H9 (cell line): ENCODE measurements around the gene BTG4. TPM values are rescaled to one million over a fixed set of nuclear protein-coding genes. Genes with fewer than 3 reads are reported as not detected.

ENCODE experiments used
- DNase-seq: peaks from one replicate; pipeline ENCODE4 v3.0.0-alpha.2; 2017
- H2AFZ ChIP-seq: one replicate; pipeline ENCODE4 v1.6.1; 2013; ENCODE audit warnings: mild to moderate bottlenecking, low read length, control low read depth, moderate library complexity
- H2AK5ac ChIP-seq: 2 replicates; pipeline ENCODE4 v1.6.1; 2013; ENCODE audit warnings: low read length, control low read depth, mixed read lengths; ENCODE audit not compliant: insufficient read length
- H2BK120ac ChIP-seq: one replicate; pipeline ENCODE4 v1.6.1; 2013; ENCODE audit warnings: low read depth, mild to moderate bottlenecking, low read length, control low read depth, inconsistent platforms; ENCODE audit not compliant: poor library complexity, severe bottlenecking
- H2BK12ac ChIP-seq: 2 replicates; pipeline ENCODE4 v1.6.1; 2013; ENCODE audit warnings: low read length, control low read depth, mixed read lengths, low read depth; ENCODE audit not compliant: insufficient read length
- H2BK15ac ChIP-seq: 2 replicates; pipeline ENCODE4 v1.6.1; 2013; ENCODE audit warnings: low read depth, low read length, control low read depth
- H2BK20ac ChIP-seq: one replicate; pipeline ENCODE4 v1.6.1; 2013; ENCODE audit warnings: low read depth, mild to moderate bottlenecking, low read length, control low read depth, inconsistent platforms; ENCODE audit not compliant: poor library complexity, severe bottlenecking
- H2BK5ac ChIP-seq: 2 replicates; pipeline ENCODE4 v1.6.1; 2013; ENCODE audit warnings: low read length, control low read depth, mixed read lengths; ENCODE audit not compliant: insufficient read length
- H3K14ac ChIP-seq: 2 replicates; pipeline ENCODE4 v1.6.1; 2013; ENCODE audit warnings: low read length, control low read depth; ENCODE audit not compliant: insufficient read depth
- H3K18ac ChIP-seq: 2 replicates; pipeline ENCODE4 v1.6.1; 2013; ENCODE audit warnings: low read depth, mild to moderate bottlenecking, mixed read lengths, low read length, control low read depth; ENCODE audit not compliant: insufficient read length
- H3K23ac ChIP-seq: 2 replicates; pipeline ENCODE4 v1.6.1; 2013; ENCODE audit warnings: low read length, control low read depth, mixed read lengths, low read depth; ENCODE audit not compliant: insufficient read length
- H3K23me2 ChIP-seq: 2 replicates; pipeline ENCODE4 v1.6.1; 2013; ENCODE audit warnings: low read depth, mild to moderate bottlenecking, mixed read lengths, low read length, control low read depth; ENCODE audit not compliant: insufficient read length, poor library complexity, severe bottlenecking
- H3K27ac ChIP-seq: 2 replicates; pipeline ENCODE4 v1.5.1; 2013; ENCODE audit warnings: low read length, control low read depth, mixed read lengths, low read depth; ENCODE audit not compliant: insufficient read length
- H3K27me3 ChIP-seq: 2 replicates; pipeline ENCODE4 v1.6.1; 2013; ENCODE audit warnings: low read length, control low read depth, inconsistent platforms; ENCODE audit not compliant: insufficient read depth
- H3K4ac ChIP-seq: 2 replicates; pipeline ENCODE4 v1.6.1; 2013; ENCODE audit warnings: low read depth, mild to moderate bottlenecking, control low read depth, inconsistent platforms, low read length, moderate library complexity
- H3K4me1 ChIP-seq: 2 replicates; pipeline ENCODE4 v1.6.1; 2013; ENCODE audit warnings: low read length, control low read depth, inconsistent platforms; ENCODE audit not compliant: insufficient read depth
- H3K4me2 ChIP-seq: 2 replicates; pipeline ENCODE4 v1.6.1; 2013; ENCODE audit warnings: low read length, control low read depth, mixed read lengths; ENCODE audit not compliant: insufficient read length, insufficient read depth
- H3K56ac ChIP-seq: 2 replicates; pipeline ENCODE4 v1.6.1; 2013; ENCODE audit warnings: low read depth, mild to moderate bottlenecking, mixed read lengths, low read length, control low read depth; ENCODE audit not compliant: insufficient read length
- H3K79me1 ChIP-seq: 2 replicates; pipeline ENCODE4 v1.6.1; 2013; ENCODE audit warnings: low read depth, mild to moderate bottlenecking, moderate library complexity, low read length, control low read depth, inconsistent platforms; ENCODE audit not compliant: insufficient read depth, poor library complexity, severe bottlenecking
- H3K79me2 ChIP-seq: 2 replicates; pipeline ENCODE4 v1.6.1; 2013; ENCODE audit warnings: low read length, control low read depth, inconsistent platforms; ENCODE audit not compliant: insufficient read depth
- H3K9ac ChIP-seq: 2 replicates; pipeline ENCODE4 v1.6.1; 2013; ENCODE audit warnings: low read length, control low read depth, mixed read lengths; ENCODE audit not compliant: insufficient read length; ENCODE audit errors: extremely low read depth
- H3K9me3 ChIP-seq: one replicate; pipeline ENCODE4 v1.6.1; 2013; ENCODE audit warnings: low read depth, low read length, inconsistent platforms; ENCODE audit not compliant: control insufficient read depth
- H3T11ph ChIP-seq: one replicate; pipeline ENCODE4 v1.6.1; 2013; ENCODE audit warnings: mild to moderate bottlenecking, low read length, control low read depth, inconsistent platforms
- H4K20me1 ChIP-seq: one replicate; pipeline ENCODE4 v1.6.1; 2013; ENCODE audit not compliant: control insufficient read depth, insufficient read length, insufficient read depth
- H4K5ac ChIP-seq: 2 replicates; pipeline ENCODE4 v1.6.1; 2013; ENCODE audit warnings: low read depth, mild to moderate bottlenecking, mixed read lengths, low read length, control low read depth; ENCODE audit not compliant: insufficient read length
- H4K8ac ChIP-seq: replicated peaks from 2 replicates; pipeline ENCODE4 v1.6.1; 2013; ENCODE audit warnings: low read length, control low read depth, mixed read lengths, low read depth; ENCODE audit not compliant: insufficient read length
- H4K91ac ChIP-seq: 2 replicates; pipeline ENCODE4 v1.6.1; 2013; ENCODE audit warnings: low read depth, mild to moderate bottlenecking, moderate library complexity, mixed read lengths, low read length, control low read depth; ENCODE audit not compliant: insufficient read length
- H3K27ac Mint-ChIP-seq, 3 experiments: 2 replicates in 2 of 3; 3 replicates in 1 of 3; pipeline ENCODE4 v1.8.0; 2020 to 2021; ENCODE audit warnings: mixed read lengths in 3 of 3, mild to moderate bottlenecking in 1 of 3, moderate library complexity in 1 of 3
- H3K27me3 Mint-ChIP-seq: 2 replicates; pipeline ENCODE4 v1.8.0; 2021; ENCODE audit warnings: low read depth, mild to moderate bottlenecking, moderate library complexity, mixed read lengths
- H3K36me3 Mint-ChIP-seq, 3 experiments: 2 replicates in 2 of 3; 3 replicates in 1 of 3; pipeline ENCODE4 v1.8.0; 2020 to 2021; ENCODE audit warnings: low read depth in 3 of 3, mixed read lengths in 3 of 3; ENCODE audit not compliant: insufficient read depth in 1 of 3
- H3K4me1 Mint-ChIP-seq, 2 experiments: 2 replicates each; pipeline ENCODE4 v1.8.0; 2020; ENCODE audit warnings: mixed read lengths in 2 of 2
- H3K4me3 Mint-ChIP-seq, 2 experiments: 2 replicates in 1 of 2; 3 replicates in 1 of 2; pipeline ENCODE4 v1.8.0; 2020 to 2021; ENCODE audit warnings: mild to moderate bottlenecking in 2 of 2, mixed read lengths in 2 of 2, moderate library complexity in 1 of 2
- H3K9me3 Mint-ChIP-seq, 2 experiments: 2 replicates in 1 of 2; 3 replicates in 1 of 2; pipeline ENCODE4 v1.8.0; 2020; ENCODE audit warnings: mild to moderate bottlenecking in 2 of 2, mixed read lengths in 2 of 2, moderate library complexity in 1 of 2
- WGBS: extraction: QIAGEN DNeasy Blood & Tissue Kit; methylation state at CpG from one replicate; pipeline ENCODE4 v1.1.7; 2013; ENCODE audit warnings: missing lambda C conversion rate, low lambda C conversion rate, mixed read lengths; ENCODE audit not compliant: insufficient read length; ENCODE audit errors: extremely low coverage; 5-methylcytosine and 5-hydroxymethylcytosine counted together
- total RNA-seq: library from RNA; stranded (reverse); gene quantifications from 2 replicates; pipeline ENCODE4 v1.2.1, GENCODE V29; 2021
- TF ChIP-seq, protein P1 (sequence below): fragments of 200-600 bp; sonication (generic); conservative IDR thresholded peaks from 3 replicates; pipeline ENCODE4 v1.8.0; 2021; ENCODE audit warnings: antibody characterized with exemption, mild to moderate bottlenecking

The BTG4 gene
- total RNA-seq, 1 experiment from 2014 or later, result not detected

DNA sequence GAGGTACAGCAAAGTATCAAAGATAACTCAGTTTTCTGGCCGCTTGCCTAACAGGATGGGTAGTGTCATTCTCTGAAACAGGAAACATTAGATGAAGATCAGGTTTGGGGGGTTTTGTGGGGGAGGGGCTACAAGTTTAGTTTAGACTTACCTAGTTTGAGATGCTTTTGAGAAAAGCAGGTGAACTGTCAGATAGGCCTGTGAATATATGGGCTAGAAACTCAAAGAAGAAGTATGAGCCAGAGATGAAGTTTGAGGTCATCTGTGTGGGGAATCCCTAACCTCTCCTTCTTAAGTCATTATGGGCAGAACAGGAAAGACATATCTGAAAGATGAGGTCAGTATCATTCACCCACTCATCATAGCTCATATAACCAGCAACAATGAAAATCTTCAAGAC lies 14.3 kb upstream of the BTG4 start:
- Histone ChIP-seq H3K79me1 (no peaks in the 10 kb centered on the region), H3K4me2 (no peak overlapping the region), H2AK5ac (no peak overlapping the region), H2BK15ac (no peak overlapping the region), H2BK12ac (no peak overlapping the region), H4K91ac (no peak overlapping the region), H4K20me1 (no peaks in the 10 kb centered on the region), H3K4me1 (no peaks in the 10 kb centered on the region), H4K8ac (no peak overlapping the region), H3K18ac (no peak overlapping the region), H3K79me2 (no peaks in the 10 kb centered on the region), H3K4ac (no peak overlapping the region), H3K56ac (no peak overlapping the region), H3K27ac (no peak overlapping the region), H3T11ph (no peak overlapping the region), H3K27me3 (no peaks in the 10 kb centered on the region), H2BK5ac (no peak overlapping the region), H3K9ac (no peak overlapping the region), H3K14ac (no peak overlapping the region), H4K5ac (no peak overlapping the region), H2BK120ac (no peak overlapping the region), H3K9me3 (no peaks in the 10 kb centered on the region), H3K23me2 (no peaks in the 10 kb centered on the region), H2AFZ (no peak overlapping the region), H2BK20ac (no peak overlapping the region), H3K23ac (no peak overlapping the region)
- no peaks in the 10 kb centered on the region; a peak in 1 of 4 replicates for H3K4me1 Mint-ChIP-seq
- TF ChIP-seq, protein P1, sequence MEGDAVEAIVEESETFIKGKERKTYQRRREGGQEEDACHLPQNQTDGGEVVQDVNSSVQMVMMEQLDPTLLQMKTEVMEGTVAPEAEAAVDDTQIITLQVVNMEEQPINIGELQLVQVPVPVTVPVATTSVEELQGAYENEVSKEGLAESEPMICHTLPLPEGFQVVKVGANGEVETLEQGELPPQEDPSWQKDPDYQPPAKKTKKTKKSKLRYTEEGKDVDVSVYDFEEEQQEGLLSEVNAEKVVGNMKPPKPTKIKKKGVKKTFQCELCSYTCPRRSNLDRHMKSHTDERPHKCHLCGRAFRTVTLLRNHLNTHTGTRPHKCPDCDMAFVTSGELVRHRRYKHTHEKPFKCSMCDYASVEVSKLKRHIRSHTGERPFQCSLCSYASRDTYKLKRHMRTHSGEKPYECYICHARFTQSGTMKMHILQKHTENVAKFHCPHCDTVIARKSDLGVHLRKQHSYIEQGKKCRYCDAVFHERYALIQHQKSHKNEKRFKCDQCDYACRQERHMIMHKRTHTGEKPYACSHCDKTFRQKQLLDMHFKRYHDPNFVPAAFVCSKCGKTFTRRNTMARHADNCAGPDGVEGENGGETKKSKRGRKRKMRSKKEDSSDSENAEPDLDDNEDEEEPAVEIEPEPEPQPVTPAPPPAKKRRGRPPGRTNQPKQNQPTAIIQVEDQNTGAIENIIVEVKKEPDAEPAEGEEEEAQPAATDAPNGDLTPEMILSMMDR, result no peak
- DNase-seq, result no peak
- no peak overlapping the region for H3K4me3 Mint-ChIP-seq
- no peaks in the 10 kb centered on the region for H3K36me3 Mint-ChIP-seq
- H3K27me3 Mint-ChIP-seq, result no peaks in the 10 kb centered on the region
- no peaks in the 10 kb centered on the region for H3K9me3 Mint-ChIP-seq
- no CpG with 5 or more reads among the region's 1 CpG for WGBS
- no peak overlapping the region for H3K27ac Mint-ChIP-seq
